HG03342 (cell line): ENCODE measurements around the gene PC.
"Not testable (repeated sequence)": the region's sequence is repeated elsewhere in the genome, so short reads cannot be mapped to it uniquely, and the experiment has no call there.

ENCODE experiments used
- ATAC-seq: cut with Tn5 transposase; IDR thresholded peaks from one replicate; pipeline ENCODE4 v1.9.1; 2021; ENCODE audit warnings: mild to moderate bottlenecking, moderate library complexity; ENCODE audit not compliant: unreplicated experiment

PC gene

GRCh38 chr11:66847461-66848232 is 110.5 kb downstream of the PC start:
- no peak for ATAC-seq

DNA sequence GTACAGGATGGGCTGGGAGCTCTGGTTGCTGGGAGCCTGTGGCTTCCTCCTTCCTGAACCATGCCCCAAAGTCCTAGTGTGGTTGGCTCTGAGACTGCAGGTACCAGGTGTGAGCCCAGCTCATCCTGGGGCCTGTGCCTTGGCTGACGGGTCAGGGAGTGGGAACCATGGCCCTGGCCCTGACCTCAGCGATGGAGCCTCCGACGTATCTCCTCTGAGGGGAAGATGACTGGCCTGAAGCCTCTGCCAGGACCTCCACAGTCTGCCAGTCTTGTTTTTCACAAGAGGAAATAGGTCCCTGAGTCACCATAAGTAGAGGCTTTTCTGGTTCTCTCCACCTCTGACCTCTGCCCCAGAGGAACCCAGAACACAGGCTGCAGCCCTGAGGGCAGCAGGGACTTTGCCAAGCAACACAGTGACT is 111.5 kb downstream of the PC start:
- no peak for ATAC-seq

GRCh38 chr11:66845876-66846212 is 112.3 kb downstream of the PC start:
- no peak for ATAC-seq

DNA sequence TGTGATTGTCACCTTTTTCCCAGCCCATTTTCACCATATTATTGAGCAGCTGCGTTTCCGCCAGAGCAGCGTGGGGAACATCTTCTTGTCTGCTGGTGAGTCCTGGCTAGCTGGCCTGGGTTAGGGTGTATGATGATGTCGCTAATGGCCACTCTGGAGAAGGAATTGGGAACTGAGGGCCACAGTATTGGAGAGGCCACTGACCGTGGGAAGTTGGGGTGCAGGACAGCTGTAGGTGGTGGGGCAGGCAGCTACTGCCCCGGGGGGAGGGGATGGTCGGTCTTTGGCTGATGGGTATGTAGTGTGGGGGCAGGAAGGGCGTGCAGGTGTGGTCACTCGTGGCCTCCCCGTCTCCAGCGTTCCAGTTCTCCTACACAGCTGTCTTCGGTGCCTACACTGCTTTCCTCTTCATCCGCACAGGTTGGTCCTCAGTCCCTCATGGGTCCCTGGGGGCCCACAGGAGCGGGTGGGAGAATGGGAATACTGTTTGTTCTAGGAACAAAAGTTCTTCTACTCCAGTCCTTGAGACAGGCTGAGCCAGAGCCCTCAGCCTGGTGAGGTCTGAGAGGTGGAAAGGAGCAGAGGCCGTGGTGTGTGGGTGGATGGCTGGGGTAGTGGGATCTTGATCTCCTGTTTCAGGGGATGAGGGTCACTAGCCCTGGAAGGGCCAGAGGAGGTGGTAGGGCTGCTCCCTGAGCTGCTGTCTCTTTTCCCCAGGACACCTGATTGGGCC is 112.9 kb downstream of the PC start:
- ATAC-seq: no peak

GRCh38 chr11:66844496-66845142 is 113.6 kb downstream of the PC start:
- no peak for ATAC-seq

- ATAC-seq: no peak
Measured at GRCh38 chr11:66843776-66844495, 114.2 kb downstream of the PC start.

DNA sequence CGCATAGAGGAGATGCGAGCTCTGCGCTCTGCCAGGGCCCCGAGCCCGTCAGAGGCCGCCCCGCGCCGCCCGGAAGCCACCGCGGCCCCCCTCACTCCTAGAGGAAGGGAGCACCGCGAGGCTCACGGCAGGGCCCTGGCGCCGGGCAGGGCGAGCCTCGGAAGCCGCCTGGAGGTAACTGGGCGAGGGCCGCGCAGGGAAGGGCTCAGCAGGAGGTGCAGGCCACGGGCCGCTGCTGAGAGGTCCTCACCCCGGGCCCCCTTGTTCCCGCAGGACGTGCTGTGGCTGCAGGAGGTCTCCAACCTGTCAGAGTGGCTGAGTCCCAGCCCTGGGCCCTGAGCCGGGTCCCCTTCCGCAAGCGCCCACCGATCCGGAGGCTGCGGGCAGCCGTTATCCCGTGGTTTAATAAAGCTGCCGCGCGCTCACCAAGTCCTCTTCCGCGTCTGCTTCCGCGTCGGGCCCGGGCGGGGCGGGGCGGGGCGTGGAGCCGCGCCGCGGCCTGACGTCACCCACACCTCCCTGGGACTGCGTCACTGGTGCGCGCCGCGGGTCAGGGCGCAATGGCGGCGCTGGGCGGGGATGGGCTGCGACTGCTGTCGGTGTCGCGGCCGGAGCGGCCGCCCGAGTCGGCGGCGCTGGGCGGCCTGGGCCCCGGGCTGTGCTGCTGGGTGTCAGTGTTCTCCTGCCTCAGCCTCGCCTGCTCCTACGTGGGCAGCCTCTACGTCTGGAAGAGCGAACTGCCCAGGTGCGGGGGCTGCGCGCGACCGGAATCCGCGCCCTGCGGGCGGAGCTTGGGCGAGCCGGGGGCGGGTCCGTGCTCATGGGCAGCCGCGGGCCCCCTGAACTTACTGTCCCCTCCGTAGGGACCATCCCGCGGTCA is 115.0 kb downstream of the PC start, which contains the start of gene RCE1:
RCE1 (plus strand) TSS at position 546 of the 880 bp plus-strand sequence; CDS start at position 561, 15 bp downstream.
- ATAC-seq: peak; percentile 78

DNA sequence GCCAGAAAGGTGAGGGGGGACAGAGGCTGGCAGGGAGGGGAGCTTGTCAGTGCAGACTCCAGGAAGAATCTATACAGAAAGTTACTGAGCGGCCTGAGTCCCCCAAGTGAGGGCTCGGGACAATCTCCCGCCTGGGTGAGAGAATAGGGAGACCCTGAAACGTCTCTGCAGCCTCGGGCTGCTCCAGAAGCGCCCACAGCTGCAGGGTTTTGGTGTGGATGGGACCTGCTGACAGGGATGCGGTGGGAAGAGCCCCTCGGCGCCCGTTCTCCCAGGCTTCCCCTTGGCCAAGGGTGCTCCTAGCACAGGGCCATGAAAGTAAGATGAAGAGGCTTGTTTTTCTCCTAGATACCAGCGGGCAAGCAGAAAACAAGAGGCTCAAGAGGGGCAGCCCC is 115.7 kb downstream of the PC start:
- ATAC-seq: no peak

GRCh38 chr11:66841861-66842260 is 116.3 kb downstream of the PC start:
- ATAC-seq: no peak

DNA sequence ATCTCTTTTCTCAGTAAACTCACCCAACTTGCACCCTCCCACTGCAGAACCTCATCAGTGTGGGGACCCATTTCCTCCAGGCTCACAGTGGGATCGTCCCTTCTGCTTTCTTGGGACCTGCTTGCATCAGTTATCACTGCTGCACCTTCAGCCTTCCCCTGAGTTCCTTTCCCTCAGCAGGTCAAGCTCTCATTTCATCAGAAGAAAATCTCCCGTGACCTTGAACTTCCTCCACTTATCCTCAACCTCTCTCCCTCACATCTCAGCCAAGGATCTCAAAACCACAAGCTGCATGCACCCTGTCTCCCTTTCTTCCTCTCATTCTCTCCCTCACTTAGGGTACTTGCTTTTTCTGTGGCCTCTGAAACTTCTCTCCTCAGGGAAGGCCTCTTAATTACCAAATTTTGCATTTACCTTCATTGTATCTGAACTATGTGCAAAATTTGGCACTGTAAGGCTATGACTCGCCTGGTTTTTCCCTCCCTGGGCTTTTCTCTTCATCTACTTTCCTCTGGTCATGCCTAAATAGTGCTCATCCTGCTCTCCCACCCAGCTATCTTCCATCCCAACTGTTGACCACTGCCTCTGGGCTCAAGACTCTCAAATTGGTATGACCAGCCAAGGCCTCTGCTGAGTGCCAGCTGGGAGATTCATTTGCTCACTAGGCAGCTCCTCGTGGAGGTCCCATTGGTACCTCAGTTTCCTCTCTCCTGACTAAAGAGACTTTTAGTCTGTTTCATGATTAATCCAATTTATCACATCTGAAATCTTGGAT is 117.7 kb downstream of the PC start:
- ATAC-seq: no peak

DNA sequence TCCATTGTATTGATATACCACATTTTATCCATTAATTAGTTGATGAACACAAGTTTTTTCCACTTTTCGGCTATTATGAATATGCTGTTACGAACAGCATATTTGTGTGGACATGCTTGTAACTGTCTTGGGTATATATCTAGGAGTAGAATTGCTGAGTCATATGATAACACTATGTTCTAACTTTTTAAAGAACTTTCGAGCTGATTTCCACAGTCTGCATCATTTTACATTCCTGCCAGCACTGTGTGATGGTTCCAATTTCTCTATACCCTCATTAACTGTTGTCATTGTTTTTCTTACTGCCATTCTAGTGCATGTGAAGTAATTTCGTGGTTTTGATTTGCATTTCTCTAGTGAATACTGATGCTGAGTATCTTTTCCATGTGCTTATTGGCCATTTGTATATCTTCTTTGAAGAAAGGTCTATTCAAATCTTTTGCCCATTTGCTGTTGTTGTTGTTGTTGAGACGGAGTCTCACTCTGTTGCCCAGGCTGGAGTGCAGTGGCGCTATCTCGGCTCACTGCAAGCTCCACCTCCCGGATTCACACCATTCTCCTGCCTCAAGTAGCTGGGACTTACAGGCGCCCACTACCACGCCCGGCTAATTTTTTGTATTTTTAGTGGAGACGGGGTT is 122.3 kb downstream of the PC start:
- no peak for ATAC-seq

- ATAC-seq: no peak
Measured at GRCh38 chr11:66834943-66835342, 123.2 kb downstream of the PC start.

- ATAC-seq: no peak
Measured at GRCh38 chr11:66834539-66834845, 123.7 kb downstream of the PC start.

- not testable (repeated sequence) for ATAC-seq
Measured at GRCh38 chr11:66824573-66824972, 133.6 kb downstream of the PC start.

DNA sequence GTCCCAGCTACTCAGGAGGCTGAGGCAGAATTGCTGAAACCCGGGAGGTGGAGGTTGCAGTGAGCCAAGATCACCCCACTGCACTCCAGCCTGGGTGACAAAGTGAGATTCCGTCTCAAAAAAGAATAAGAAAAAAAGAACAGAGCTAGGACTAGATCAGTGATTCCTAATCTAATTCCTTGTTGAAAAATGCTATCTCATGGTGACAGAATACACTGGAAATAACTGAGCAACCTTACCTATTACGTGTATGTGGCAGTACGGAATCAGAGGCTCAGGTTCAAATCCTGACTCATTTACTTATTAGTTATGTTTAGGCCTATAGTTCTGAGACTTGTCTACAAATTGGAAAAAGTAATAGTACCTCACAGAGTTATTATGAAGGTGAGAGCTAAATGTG is 134.5 kb downstream of the PC start:
- ATAC-seq: no peak

- ATAC-seq: no peak
Measured at GRCh38 chr11:66820901-66821300, 137.3 kb downstream of the PC start.

- ATAC-seq: no peak
Measured at GRCh38 chr11:66820381-66820780, 137.8 kb downstream of the PC start.

DNA sequence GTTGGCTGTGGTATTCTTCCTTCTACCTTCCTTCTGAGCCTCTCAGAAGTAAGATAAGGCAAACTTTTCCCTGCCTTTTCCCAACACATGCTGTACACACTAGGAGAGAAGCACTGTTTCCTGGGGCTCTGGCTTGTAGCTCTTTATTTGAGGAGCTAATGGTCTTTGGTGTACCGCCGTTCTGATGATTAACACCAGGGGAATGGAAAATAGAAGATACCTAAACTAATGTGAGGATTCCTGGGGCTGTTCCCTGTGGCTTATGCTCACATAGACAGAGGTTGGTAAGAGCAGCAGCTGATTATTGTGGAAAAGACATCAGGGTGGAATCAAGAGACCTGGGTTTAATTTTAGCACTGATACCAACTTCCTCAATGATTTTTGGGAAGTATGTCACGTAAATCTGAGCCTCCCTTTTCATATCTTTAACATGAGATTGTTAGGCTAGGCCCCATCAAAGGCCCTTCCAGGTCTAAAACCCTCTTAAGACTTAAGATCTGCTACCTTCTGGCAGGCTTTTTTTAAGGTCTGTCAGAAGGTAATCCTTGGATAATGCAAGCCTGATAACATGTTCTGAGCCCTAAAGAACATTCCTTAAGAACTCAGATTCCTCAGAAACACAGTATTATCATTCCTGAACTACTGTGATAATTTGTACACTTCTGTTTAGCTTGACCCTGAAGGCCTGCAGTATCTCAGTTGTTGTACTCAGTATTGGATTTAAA is 139.8 kb downstream of the PC start:
- no peak for ATAC-seq

GRCh38 chr11:66815646-66816045 is 142.5 kb downstream of the PC start:
- ATAC-seq: no peak
